AG04450 (cell line): Measurements from ENCODE around the gene ZNF827. TPM values are rescaled to one million over a fixed set of nuclear protein-coding genes. Genes with fewer than 3 reads are reported as not detected.

Experiments
- CTCF ChIA-PET: fragments of 300-600, 350-600 bp; formaldehyde crosslinking; extraction: SDS; loops from one replicate; lab custom pipeline; 2022; ENCODE audit warnings: antibody characterized with exemption, inconsistent platforms; lab: Charles Lee
- POLR2A ChIA-PET: fragments of 350-600 bp; formaldehyde crosslinking; extraction: SDS; loops from one replicate; lab custom pipeline; 2021; ENCODE audit warnings: antibody characterized with exemption, inconsistent platforms; lab: Yijun Ruan, JAX
- DNase-seq: peaks from one replicate; pipeline ENCODE4 v3.0.0-alpha.2; 2011; ENCODE audit warnings: low read depth, low spot score
- H3K27ac ChIP-seq: one replicate; pipeline ENCODE4 v1.5.1; 2012; ENCODE audit warnings: low read depth, low read length, control low read depth
- H3K27me3 ChIP-seq: one replicate; pipeline ENCODE4 v1.6.0; 2012; ENCODE audit warnings: low read length; ENCODE audit not compliant: control insufficient read depth, insufficient read depth
- H3K4me3 ChIP-seq: 2 replicates; pipeline ENCODE4 v1.5.1; 2011; ENCODE audit warnings: mild to moderate bottlenecking, low read depth, low read length, control low read depth
- H3K9me3 ChIP-seq: 2 replicates; pipeline ENCODE4 v1.5.1; 2012; ENCODE audit warnings: low read length; ENCODE audit not compliant: control insufficient read depth, insufficient read depth
- polyA plus RNA-seq: library from polyadenylated mRNA; depleted of rRNA; stranded (reverse); fragments of >200 nt; gene quantifications from 2 replicates; pipeline ENCODE4 v1.2.3, GENCODE V29; 2011
- TF ChIP-seq, protein P1 (sequence below): IDR thresholded peaks from 2 replicates; pipeline ENCODE4 v1.5.1; 2011; ENCODE audit warnings: low read depth, low read length, control low read depth, inconsistent platforms

The ZNF827 gene
- polyA plus RNA-seq, 1 experiment, result 9.8 TPM

DNA sequence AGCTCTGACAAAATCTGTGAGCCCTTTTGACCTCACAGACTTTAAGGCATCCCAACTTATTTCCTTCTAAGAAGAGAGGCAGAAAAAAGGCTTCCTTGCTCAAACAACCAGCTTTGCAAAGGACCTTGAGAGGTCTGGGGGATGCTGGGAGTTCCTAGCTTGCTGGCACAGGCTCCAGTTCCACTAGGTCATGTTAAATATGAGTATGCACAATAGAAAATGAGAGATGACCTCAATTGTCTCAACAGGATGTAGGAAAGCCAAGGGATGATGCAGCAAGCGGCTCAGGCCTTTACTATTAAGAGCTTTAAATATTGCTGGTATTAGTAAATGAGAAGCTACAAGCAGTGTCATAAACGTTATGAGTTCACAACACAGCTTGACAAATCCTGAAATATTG lies 13.3 kb upstream of the ZNF827 start:
- H3K27me3 ChIP-seq, result no peaks in the 10 kb centered on the region
- POLR2A ChIA-PET, result no interaction called here
- H3K4me3 ChIP-seq, result no peak overlapping the region
- TF ChIP-seq, protein P1, sequence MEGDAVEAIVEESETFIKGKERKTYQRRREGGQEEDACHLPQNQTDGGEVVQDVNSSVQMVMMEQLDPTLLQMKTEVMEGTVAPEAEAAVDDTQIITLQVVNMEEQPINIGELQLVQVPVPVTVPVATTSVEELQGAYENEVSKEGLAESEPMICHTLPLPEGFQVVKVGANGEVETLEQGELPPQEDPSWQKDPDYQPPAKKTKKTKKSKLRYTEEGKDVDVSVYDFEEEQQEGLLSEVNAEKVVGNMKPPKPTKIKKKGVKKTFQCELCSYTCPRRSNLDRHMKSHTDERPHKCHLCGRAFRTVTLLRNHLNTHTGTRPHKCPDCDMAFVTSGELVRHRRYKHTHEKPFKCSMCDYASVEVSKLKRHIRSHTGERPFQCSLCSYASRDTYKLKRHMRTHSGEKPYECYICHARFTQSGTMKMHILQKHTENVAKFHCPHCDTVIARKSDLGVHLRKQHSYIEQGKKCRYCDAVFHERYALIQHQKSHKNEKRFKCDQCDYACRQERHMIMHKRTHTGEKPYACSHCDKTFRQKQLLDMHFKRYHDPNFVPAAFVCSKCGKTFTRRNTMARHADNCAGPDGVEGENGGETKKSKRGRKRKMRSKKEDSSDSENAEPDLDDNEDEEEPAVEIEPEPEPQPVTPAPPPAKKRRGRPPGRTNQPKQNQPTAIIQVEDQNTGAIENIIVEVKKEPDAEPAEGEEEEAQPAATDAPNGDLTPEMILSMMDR, result no peak
- DNase-seq, result no peak
- H3K9me3 ChIP-seq, result no peaks in the 10 kb centered on the region
- no peak overlapping the region for H3K27ac ChIP-seq
- CTCF ChIA-PET, result no interaction called here

DNA sequence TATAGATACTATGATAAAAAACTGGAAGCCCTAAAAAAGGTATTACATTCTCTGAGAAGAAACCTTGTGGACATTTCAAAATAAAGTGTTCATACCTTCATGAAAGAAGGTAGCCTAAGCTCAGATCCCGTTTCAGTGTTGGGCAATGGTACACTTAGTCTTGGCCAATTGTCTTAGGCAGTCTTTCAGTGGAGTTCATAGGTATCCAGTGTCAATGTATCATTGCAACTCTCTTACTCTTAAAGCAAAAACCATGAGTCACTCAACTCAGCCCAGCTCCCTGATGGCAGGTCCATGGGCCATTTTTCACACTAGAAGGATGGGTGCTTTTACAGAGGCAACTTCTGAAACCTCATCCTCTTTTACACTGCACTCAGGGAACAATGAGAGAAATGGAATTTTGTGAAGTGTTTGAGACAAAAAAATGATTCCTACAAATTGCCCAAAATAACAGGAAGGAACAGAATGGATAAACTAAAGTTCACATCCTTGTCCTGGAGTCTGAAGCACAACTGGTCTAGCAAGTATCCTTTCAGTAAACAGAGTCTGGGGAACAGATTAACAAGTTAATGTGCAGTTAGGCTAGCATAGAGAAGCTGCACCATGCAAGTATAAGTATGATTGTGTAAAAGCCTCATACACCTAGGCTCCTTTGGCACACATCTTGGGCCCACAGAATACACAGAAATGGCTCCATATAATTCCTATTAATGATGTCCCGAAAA lies 7.0 kb upstream of the ZNF827 start:
- Histone ChIP-seq H3K4me3 (no peak overlapping the region), H3K9me3 (no peaks in the 10 kb centered on the region), H3K27ac (no peak overlapping the region), H3K27me3 (no peaks in the 10 kb centered on the region)
- ChIA-PET POLR2A (no interaction called here), CTCF (interaction anchor here (0.5 to 2.8 kb wide), 2 partner anchors 10 to 388 kb away, joined by 3 to 11 read pairs; no protein-coding TSS in a partner anchor)
- no peak for DNase-seq
- TF ChIP-seq, protein P1, result no peak

DNA sequence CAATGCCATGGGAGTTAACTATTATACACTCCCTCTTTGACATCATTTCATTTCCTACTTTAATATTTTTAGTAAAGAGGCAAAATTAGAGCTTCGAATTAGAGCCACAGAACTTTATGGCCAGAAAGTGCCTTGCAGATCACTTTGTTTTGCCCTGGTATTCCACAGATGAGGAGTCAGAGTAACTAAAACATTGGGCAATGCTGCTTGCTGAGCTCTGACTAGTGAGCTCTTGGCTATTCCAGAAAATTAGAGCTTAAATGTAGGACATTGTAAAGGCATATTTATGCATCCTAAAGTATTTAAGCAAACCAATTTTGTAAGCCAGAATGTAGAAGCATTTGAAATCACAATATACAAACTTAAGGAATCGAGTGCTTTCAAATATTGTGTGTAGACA lies 6.3 kb upstream of the ZNF827 start:
- Histone ChIP-seq H3K27me3 (no peaks in the 10 kb centered on the region), H3K27ac (no peak overlapping the region), H3K4me3 (no peak overlapping the region), H3K9me3 (no peaks in the 10 kb centered on the region)
- CTCF ChIA-PET, result interaction anchor here (2.8 kb wide), 1 partner anchor 11 kb away, joined by 11 read pairs; no protein-coding TSS in a partner anchor
- no peak for DNase-seq
- POLR2A ChIA-PET, result no interaction called here
- TF ChIP-seq, protein P1, result no peak

DNA sequence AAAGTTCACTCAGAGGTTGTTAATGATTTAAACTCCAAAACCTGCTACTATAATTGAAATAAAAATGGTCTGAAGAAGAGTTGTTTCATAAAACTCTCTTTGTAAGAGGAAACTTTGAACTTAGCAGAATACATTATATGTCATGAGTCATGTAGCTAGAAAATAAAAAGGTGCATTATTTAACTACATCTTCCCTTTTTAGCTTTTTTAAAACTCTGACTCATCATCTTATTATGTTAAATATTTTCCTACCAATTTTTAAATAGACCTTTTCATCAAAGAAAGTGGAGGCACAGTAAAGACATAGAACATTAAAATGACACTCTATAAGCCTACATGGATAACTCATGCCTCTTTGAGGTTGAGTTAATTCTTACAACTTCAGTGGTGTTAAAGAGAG lies 1.2 kb upstream of the ZNF827 start:
- TF ChIP-seq, protein P1, result no peak
- ChIA-PET POLR2A (no interaction called here), CTCF (interaction anchor here (0.7 to 2.2 kb wide), 6 partner anchors 16 to 323 kb away, joined by 3 to 6 read pairs (median 3); no protein-coding TSS in a partner anchor)
- H3K27me3 ChIP-seq, result no peaks in the 10 kb centered on the region
- no peaks in the 10 kb centered on the region for H3K9me3 ChIP-seq
- no peak overlapping the region for H3K27ac ChIP-seq
- no peak for DNase-seq
- H3K4me3 ChIP-seq, result peak overlapping the region; percentile 72; the same call in 1 of the 2 replicates

DNA sequence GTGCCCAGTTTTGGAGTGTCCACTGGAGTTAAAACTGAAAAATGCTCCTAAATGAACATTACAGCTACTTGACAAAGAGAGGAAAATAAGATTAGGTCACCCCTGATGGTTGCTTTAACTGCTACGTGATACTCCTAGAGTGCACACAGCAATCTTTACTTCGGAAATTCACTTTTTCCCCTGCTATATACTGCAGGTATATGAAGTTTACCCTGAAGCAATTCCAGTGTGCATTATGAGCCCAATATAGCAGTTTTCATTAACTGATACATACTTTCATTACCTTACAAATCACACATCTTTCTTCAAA lies 773 bp upstream of the ZNF827 start:
- DNase-seq, result no peak
- ChIA-PET CTCF (interaction anchor here (0.6 to 2.2 kb wide), 9 partner anchors 9 to 323 kb away, joined by 3 to 6 read pairs (median 3); no protein-coding TSS in a partner anchor), POLR2A (interaction anchor here (0.7 kb wide), 3 partner anchors 19 to 315 kb away, joined by 3 to 5 read pairs (median 4); no protein-coding TSS in a partner anchor)
- Histone ChIP-seq H3K27ac (no peak overlapping the region), H3K4me3 (peak overlapping the region; percentile 72), H3K27me3 (no peaks in the 10 kb centered on the region), H3K9me3 (no peaks in the 10 kb centered on the region)
- TF ChIP-seq, protein P1, result no peak
